GM06990 (cell line): ENCODE data around the gene RAB40C.

Experiments used
- DNase-seq: peaks from one replicate; pipeline ENCODE4 v3.0.0-alpha.2; 2011; ENCODE audit not compliant: insufficient read length; ENCODE audit errors: extremely low read depth
- H3K27me3 ChIP-seq: replicated peaks from 2 replicates; pipeline ENCODE4 v1.6.0; 2011; ENCODE audit warnings: low read length; ENCODE audit not compliant: control insufficient read depth, insufficient read depth
- H3K36me3 ChIP-seq: 2 replicates; pipeline ENCODE4 v1.5.1; 2011; ENCODE audit warnings: low read length; ENCODE audit not compliant: control insufficient read depth, insufficient read depth
- H3K4me3 ChIP-seq: replicated peaks from 2 replicates; pipeline ENCODE4 v1.5.1; 2011; ENCODE audit warnings: low read depth, mild to moderate bottlenecking, control low read depth, low read length
- TF ChIP-seq, protein P1 (sequence below): IDR thresholded peaks from 2 replicates; pipeline ENCODE4 v1.5.1; 2011; ENCODE audit warnings: low read length, control low read depth, mild to moderate bottlenecking, inconsistent platforms; ENCODE audit not compliant: insufficient read depth, poor library complexity, severe bottlenecking

Gene RAB40C

DNA sequence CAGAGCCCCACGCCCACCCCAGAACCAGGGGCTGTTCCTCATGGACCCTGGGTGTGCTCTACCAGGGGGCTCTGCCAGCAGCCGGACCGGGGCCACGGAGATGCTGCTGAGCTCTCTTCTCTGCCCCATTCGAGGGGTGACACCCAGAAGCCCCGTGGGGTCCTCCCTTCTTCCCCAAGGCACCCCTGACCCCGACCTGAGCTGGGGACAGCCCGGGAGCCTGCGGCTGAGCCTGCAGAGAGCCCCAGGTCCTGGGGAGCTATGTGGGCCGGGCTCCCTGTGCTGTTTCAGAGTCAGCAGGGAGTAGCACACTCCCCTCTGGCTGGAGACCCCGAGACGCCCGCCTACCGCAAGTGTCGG, 30.9 kb upstream of the RAB40C start:
- no peak for DNase-seq
- no peaks in the 10 kb centered on the region for H3K36me3 ChIP-seq
- no peak overlapping the region for H3K4me3 ChIP-seq
- no peaks in the 10 kb centered on the region; the same call in 1 of the 2 replicates for H3K27me3 ChIP-seq
- TF ChIP-seq, protein P1, sequence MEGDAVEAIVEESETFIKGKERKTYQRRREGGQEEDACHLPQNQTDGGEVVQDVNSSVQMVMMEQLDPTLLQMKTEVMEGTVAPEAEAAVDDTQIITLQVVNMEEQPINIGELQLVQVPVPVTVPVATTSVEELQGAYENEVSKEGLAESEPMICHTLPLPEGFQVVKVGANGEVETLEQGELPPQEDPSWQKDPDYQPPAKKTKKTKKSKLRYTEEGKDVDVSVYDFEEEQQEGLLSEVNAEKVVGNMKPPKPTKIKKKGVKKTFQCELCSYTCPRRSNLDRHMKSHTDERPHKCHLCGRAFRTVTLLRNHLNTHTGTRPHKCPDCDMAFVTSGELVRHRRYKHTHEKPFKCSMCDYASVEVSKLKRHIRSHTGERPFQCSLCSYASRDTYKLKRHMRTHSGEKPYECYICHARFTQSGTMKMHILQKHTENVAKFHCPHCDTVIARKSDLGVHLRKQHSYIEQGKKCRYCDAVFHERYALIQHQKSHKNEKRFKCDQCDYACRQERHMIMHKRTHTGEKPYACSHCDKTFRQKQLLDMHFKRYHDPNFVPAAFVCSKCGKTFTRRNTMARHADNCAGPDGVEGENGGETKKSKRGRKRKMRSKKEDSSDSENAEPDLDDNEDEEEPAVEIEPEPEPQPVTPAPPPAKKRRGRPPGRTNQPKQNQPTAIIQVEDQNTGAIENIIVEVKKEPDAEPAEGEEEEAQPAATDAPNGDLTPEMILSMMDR = no peak

DNA sequence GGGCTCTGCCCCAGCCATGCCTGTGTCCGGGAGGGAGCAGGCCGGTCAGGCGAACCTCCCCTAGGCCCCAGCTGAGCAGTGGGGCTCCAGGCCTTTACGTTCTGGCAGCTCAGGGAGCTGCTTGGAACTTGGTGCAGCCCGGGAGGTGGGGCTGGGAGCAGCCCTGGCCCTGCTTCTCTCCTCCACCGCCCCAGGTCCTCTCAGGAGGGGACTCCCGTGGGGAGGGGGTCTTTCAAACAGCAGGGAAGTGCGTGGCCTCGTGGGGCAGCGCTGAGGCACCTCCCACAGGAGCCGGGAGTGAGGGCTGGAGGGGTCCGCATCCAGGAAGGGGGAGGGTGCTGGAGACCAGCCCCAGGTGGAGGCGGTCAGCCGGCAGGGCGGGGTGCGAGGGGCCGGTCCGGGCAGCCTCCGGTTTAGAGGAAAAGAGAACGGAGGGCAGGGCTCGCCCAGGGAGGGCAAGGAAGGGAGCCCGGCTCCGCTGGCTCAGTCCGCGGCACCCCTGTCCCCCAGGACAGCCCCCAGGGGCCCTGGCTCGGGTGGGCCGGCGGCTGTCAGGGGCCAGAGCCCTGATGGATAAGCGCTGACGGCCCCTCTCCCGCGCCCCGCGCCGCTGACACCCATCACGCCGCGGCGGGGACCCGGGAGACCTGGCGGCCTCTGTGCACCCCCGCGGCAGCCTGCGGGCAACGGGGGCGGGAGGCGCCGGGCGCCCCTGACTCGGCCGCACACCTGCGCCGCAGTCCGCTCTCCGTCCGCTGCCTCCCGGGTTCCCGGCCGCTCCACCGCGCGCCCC, 30.3 kb upstream of the RAB40C start:
- no peak overlapping the region for H3K4me3 ChIP-seq
- H3K36me3 ChIP-seq = no peaks in the 10 kb centered on the region
- H3K27me3 ChIP-seq = no peaks in the 10 kb centered on the region; the same call in 1 of the 2 replicates
- no peak for DNase-seq
- TF ChIP-seq, protein P1 = no peak

GRCh38 chr16:560204-560700, 29.6 kb upstream of the RAB40C start, which contains the start of gene PRR35:
Gene PRR35 (plus strand): TSS chr16:560394. CDS start chr16:563295, 2,901 bp downstream.
- TF ChIP-seq, protein P1 = no peak
- H3K4me3 ChIP-seq = no peak within 1 kb of the TSS
- no peaks in the 10 kb centered on the region for H3K36me3 ChIP-seq
- H3K27me3 ChIP-seq = no peaks in the 10 kb centered on the region; the same call in 1 of the 2 replicates
- no peak for DNase-seq

- no peaks in the 10 kb centered on the region for H3K36me3 ChIP-seq
- H3K27me3 ChIP-seq = no peaks in the 10 kb centered on the region; the same call in 1 of the 2 replicates
- H3K4me3 ChIP-seq = no peak overlapping the region
- no peak for DNase-seq
- TF ChIP-seq, protein P1 = no peak
Observed at GRCh38 chr16:560701-561412, 29.0 kb upstream of the RAB40C start.

DNA sequence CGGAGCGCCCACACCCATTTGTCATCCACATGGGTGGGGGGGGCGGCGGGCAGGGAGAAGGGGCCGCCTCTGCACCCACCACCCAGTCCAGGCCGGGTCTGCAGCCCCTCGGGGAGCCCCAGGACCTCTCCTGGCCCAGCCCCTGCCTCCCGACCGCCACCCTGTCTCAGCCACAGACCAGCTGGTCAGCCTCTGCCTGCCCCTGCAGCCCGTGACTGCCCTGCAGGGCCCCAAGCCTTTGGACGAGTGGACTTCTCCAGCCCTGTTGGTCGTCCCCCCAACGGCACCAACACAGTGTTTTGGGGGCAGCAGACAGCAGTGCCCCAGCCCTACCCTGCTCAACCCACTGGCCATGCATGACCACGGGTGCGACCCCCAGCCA, 28.5 kb upstream of the RAB40C start:
- Histone ChIP-seq H3K4me3 (no peak overlapping the region), H3K36me3 (no peaks in the 10 kb centered on the region), H3K27me3 (no peaks in the 10 kb centered on the region; the same call in 1 of the 2 replicates)
- no peak for DNase-seq
- TF ChIP-seq, protein P1 = no peak
